IMR-90 (cell line): ENCODE measurements around the gene EGF. TPM values are rescaled to one million over a fixed set of nuclear protein-coding genes. Genes with fewer than 3 reads are reported as not detected.

Experiments used
- ATAC-seq: fragments of 200-7000 bp; cut with Tn5 transposase; 2 replicates; pipeline ENCODE4 v1.9.1; 2020; ENCODE audit warnings: low read depth, mild to moderate bottlenecking, moderate library complexity
- BruUV-seq: library from RNA; stranded (reverse); fragments of 400-500 nt; replicated peaks from 2 replicates; lab custom pipeline; 2021; lab: Mats Ljungman, UMichigan
- CTCF ChIA-PET: fragments of 300-600 bp; formaldehyde crosslinking; extraction: SDS; loops from one replicate; lab custom pipeline; 2021; ENCODE audit warnings: antibody characterized with exemption; lab: Yijun Ruan, JAX
- POLR2A ChIA-PET: fragments of 300-600 bp; sonication (Branson Sonifier 250); formaldehyde crosslinking; loops from one replicate; lab custom pipeline; 2022; ENCODE audit warnings: antibody characterized with exemption; ENCODE audit not compliant: unreplicated experiment; lab: Charles Lee
- DNase-seq: peaks from one replicate; pipeline ENCODE4 v3.0.0; 2013
- H2AFZ ChIP-seq: replicated peaks from 2 replicates; pipeline ENCODE3; 2013; ENCODE audit warnings: low read length, mild to moderate bottlenecking; ENCODE audit not compliant: poor library complexity
- H2AK5ac ChIP-seq: 2 replicates; pipeline ENCODE4 v1.6.1; 2013; ENCODE audit warnings: low read depth, low read length, inconsistent platforms
- H2AK9ac ChIP-seq: replicated peaks from 2 replicates; pipeline ENCODE3; 2013; ENCODE audit warnings: mild to moderate bottlenecking, low read depth, low read length, moderate library complexity; ENCODE audit not compliant: poor library complexity
- H2BK120ac ChIP-seq: 2 replicates; pipeline ENCODE4 v1.6.1; 2013; ENCODE audit warnings: low read depth, low read length, inconsistent platforms
- H2BK15ac ChIP-seq: 3 replicates; pipeline ENCODE4 v1.6.1; 2013; ENCODE audit warnings: low read depth, low read length, inconsistent platforms
- H2BK20ac ChIP-seq: 2 replicates; pipeline ENCODE4 v1.6.1; 2013; ENCODE audit warnings: low read depth, mild to moderate bottlenecking, inconsistent platforms, low read length, moderate library complexity
- H2BK5ac ChIP-seq: 2 replicates; pipeline ENCODE4 v1.6.1; 2013; ENCODE audit warnings: mild to moderate bottlenecking, low read depth, low read length, inconsistent platforms; ENCODE audit not compliant: poor library complexity, severe bottlenecking
- H3K14ac ChIP-seq: replicated peaks from 2 replicates; pipeline ENCODE4 v1.6.1; 2013; ENCODE audit warnings: low read depth, low read length, inconsistent platforms
- H3K18ac ChIP-seq: 2 replicates; pipeline ENCODE4 v1.6.1; 2013; ENCODE audit warnings: low read depth, low read length, control low read depth
- H3K23ac ChIP-seq: 2 replicates; pipeline ENCODE4 v1.6.1; 2013; ENCODE audit warnings: low read depth, low read length, inconsistent platforms
- H3K27ac ChIP-seq: 2 replicates; pipeline ENCODE4 v1.5.1; 2013; ENCODE audit warnings: mild to moderate bottlenecking, control low read depth, low read length; ENCODE audit not compliant: insufficient read depth
- H3K27me3 ChIP-seq: 2 replicates; pipeline ENCODE4 v1.6.1; 2013; ENCODE audit warnings: low read length; ENCODE audit not compliant: control insufficient read depth, insufficient read depth
- H3K36me3 ChIP-seq: 2 replicates; pipeline ENCODE4 v1.6.1; 2013; ENCODE audit warnings: low read length, mixed read lengths; ENCODE audit not compliant: control insufficient read depth, insufficient read depth
- H3K4ac ChIP-seq: 2 replicates; pipeline ENCODE4 v1.6.1; 2013; ENCODE audit warnings: low read depth, low read length, inconsistent platforms
- H3K4me1 ChIP-seq: 2 replicates; pipeline ENCODE4 v1.6.1; 2013; ENCODE audit warnings: low read length, mixed read lengths; ENCODE audit not compliant: control insufficient read depth, insufficient read depth
- H3K4me2 ChIP-seq: 2 replicates; pipeline ENCODE4 v1.6.1; 2013; ENCODE audit warnings: low read depth, mild to moderate bottlenecking, control low read depth, low read length, moderate library complexity
- H3K4me3 ChIP-seq: 2 replicates; pipeline ENCODE4 v1.5.1; 2013; ENCODE audit warnings: low read depth, mild to moderate bottlenecking, control low read depth, low read length, moderate library complexity; ENCODE audit not compliant: insufficient read depth
- H3K56ac ChIP-seq: 2 replicates; pipeline ENCODE4 v1.6.1; 2013; ENCODE audit warnings: low read length, inconsistent platforms; ENCODE audit not compliant: insufficient read depth; ENCODE audit errors: extremely low read depth
- H3K79me1 ChIP-seq, 2 experiments: 2 replicates each; pipeline ENCODE4 v1.6.1; 2013; ENCODE audit warnings: low read length in 2 of 2, inconsistent platforms in 1 of 2, low read depth in 1 of 2
- H3K9ac ChIP-seq: 2 replicates; pipeline ENCODE4 v1.6.1; 2013; ENCODE audit warnings: low read depth, low read length, control low read depth
- H3K9me1 ChIP-seq: 2 replicates; pipeline ENCODE4 v1.6.1; 2013; ENCODE audit warnings: low read length, inconsistent platforms; ENCODE audit not compliant: insufficient read depth
- H3K9me3 ChIP-seq: 2 replicates; pipeline ENCODE4 v1.6.1; 2013; ENCODE audit warnings: low read length; ENCODE audit not compliant: control insufficient read depth, insufficient read depth
- H4K20me1 ChIP-seq: 2 replicates; pipeline ENCODE4 v1.6.1; 2013; ENCODE audit warnings: low read length, inconsistent platforms; ENCODE audit not compliant: insufficient read depth
- H4K5ac ChIP-seq: 2 replicates; pipeline ENCODE4 v1.6.1; 2013; ENCODE audit warnings: mild to moderate bottlenecking, low read depth, low read length, control low read depth
- H4K8ac ChIP-seq, 2 experiments: 2 replicates each; pipeline ENCODE4 v1.6.1; 2013; ENCODE audit warnings: low read depth in 2 of 2, low read length in 2 of 2, control low read depth in 1 of 2, inconsistent platforms in 1 of 2
- H4K91ac ChIP-seq: 2 replicates; pipeline ENCODE4 v1.6.1; 2013; ENCODE audit warnings: low read depth, low read length, inconsistent platforms; ENCODE audit not compliant: insufficient read depth
- BHLHE40 ChIP-seq: fragments of 150-350 bp; IDR thresholded peaks from 2 replicates; pipeline ENCODE4 v1.6.1; 2016; ENCODE audit warnings: mild to moderate bottlenecking, low read depth, low read length
- CEBPB ChIP-seq: IDR thresholded peaks from 2 replicates; pipeline ENCODE4 v1.6.1; 2012; ENCODE audit warnings: low read depth, low read length, improper control_type of control experiment
- CHD1 ChIP-seq: IDR thresholded peaks from 2 replicates; pipeline ENCODE4 v1.6.1; 2012; ENCODE audit warnings: low read depth, low read length, improper control_type of control experiment
- CTCF ChIP-seq: conservative IDR thresholded peaks from 2 replicates; pipeline ENCODE4 v1.5.1; 2012; ENCODE audit warnings: mild to moderate bottlenecking, low read depth, low read length, improper control_type of control experiment
- ELK1 ChIP-seq: fragments of 150-350 bp; IDR thresholded peaks from 2 replicates; pipeline ENCODE4 v1.6.1; 2016; ENCODE audit warnings: low read depth, mild to moderate bottlenecking, low read length, moderate library complexity, borderline replicate concordance
- FOS ChIP-seq: fragments of 150-350 bp; IDR thresholded peaks from 2 replicates; pipeline ENCODE4 v1.6.1; 2016; ENCODE audit warnings: low read depth, low read length
- MAFK ChIP-seq: IDR thresholded peaks from 2 replicates; pipeline ENCODE4 v1.6.1; 2012; ENCODE audit warnings: low read depth, low read length, improper control_type of control experiment
- MAZ ChIP-seq: IDR thresholded peaks from 2 replicates; pipeline ENCODE4 v1.6.1; 2012; ENCODE audit warnings: low read depth, mild to moderate bottlenecking, low read length, improper control_type of control experiment, moderate library complexity, borderline replicate concordance
- MXI1 ChIP-seq: IDR thresholded peaks from 2 replicates; pipeline ENCODE4 v1.6.1; 2012; ENCODE audit warnings: low read depth, mild to moderate bottlenecking, low read length, moderate library complexity, borderline replicate concordance
- NFE2L2 ChIP-seq: fragments of 150-350 bp; IDR thresholded peaks from 2 replicates; pipeline ENCODE4 v1.6.1; 2016; ENCODE audit warnings: low read depth, mild to moderate bottlenecking, low read length
- POLR2A ChIP-seq: IDR thresholded peaks from 2 replicates; pipeline ENCODE4 v1.6.1; 2012; ENCODE audit warnings: mild to moderate bottlenecking, low read depth, low read length
- RAD21 ChIP-seq: IDR thresholded peaks from 2 replicates; pipeline ENCODE4 v1.6.1; 2012; ENCODE audit warnings: low read length, improper control_type of control experiment
- RCOR1 ChIP-seq: IDR thresholded peaks from 2 replicates; pipeline ENCODE4 v1.6.1; 2012; ENCODE audit warnings: mild to moderate bottlenecking, low read length, improper control_type of control experiment; ENCODE audit not compliant: insufficient replicate concordance
- RFX5 ChIP-seq: IDR thresholded peaks from 2 replicates; pipeline ENCODE4 v1.8.0; 2012; ENCODE audit warnings: low read depth, mild to moderate bottlenecking, low read length, moderate library complexity
- SMC3 ChIP-seq: fragments of 150-350 bp; IDR thresholded peaks from 2 replicates; pipeline ENCODE4 v1.6.1; 2016; ENCODE audit warnings: low read depth, mild to moderate bottlenecking, antibody characterized with exemption, low read length, moderate library complexity
- USF2 ChIP-seq: fragments of 150-350 bp; IDR thresholded peaks from 2 replicates; pipeline ENCODE4 v1.6.1; 2017; ENCODE audit warnings: mild to moderate bottlenecking, antibody characterized with exemption, low read length, low read depth
- WGBS, 2 experiments: methylation state at CpG; one replicate each; pipeline versions ENCODE4 v1.1.5 to v1.1.7; 2013; ENCODE audit warnings: missing lambda C conversion rate in 2 of 2; ENCODE audit not compliant: insufficient read length in 1 of 2; ENCODE audit errors: extremely low coverage in 2 of 2; 5-methylcytosine and 5-hydroxymethylcytosine counted together
- dilution Hi-C: fragments of 300-500 bp; cut with HindIII; formaldehyde crosslinking; loops from one replicate; pipeline ENCODE4 v1.14.3; 2018; ENCODE audit warnings: low sequenced_read_pairs; ENCODE audit not compliant: unreplicated experiment
- in situ Hi-C: fragments of 300-500 bp; cut with MboI; formaldehyde crosslinking; loops from 3 replicates; pipeline ENCODE4 v1.14.3; 2019; ENCODE audit warnings: low sequenced_read_pairs, inconsistent platforms, mixed read lengths
- intact Hi-C: fragments of 100-400 bp; cut with micrococcal nuclease; formaldehyde crosslinking; loops from 2 replicates; pipeline ENCODE4 v1.10.0; 2022
- polyA plus RNA-seq, 3 experiments: library from polyadenylated mRNA; depleted of rRNA; stranded (reverse); fragments of >200 nt; gene quantifications; 2 replicates each; pipeline ENCODE4 v1.2.3, GENCODE V29; 2012; ENCODE audit warnings: low replicate concordance in 1 of 3
- total RNA-seq: library from RNA; depleted of rRNA; stranded (reverse); fragments of >200 nt; gene quantifications from 2 replicates; pipeline ENCODE4 v1.2.3, GENCODE V29; 2012

Gene EGF
- total and polyA plus RNA-seq, 2 of the 4 experiments (the other 2 are of a cell fraction), result 1.7 to 2.2 TPM

- no peaks in the 10 kb centered on the region; the same call in 1 of the 2 replicates for H3K27me3 ChIP-seq
- no peak overlapping the region for H2AK5ac ChIP-seq
- no peaks in the 10 kb centered on the region for H3K9me3 ChIP-seq
- H3K4me3 ChIP-seq, result no peak overlapping the region
- ATAC-seq (peak; percentile 92), DNase-seq (peak; percentile 14)
- H4K91ac ChIP-seq, result no peak overlapping the region
- H3K14ac ChIP-seq, result no peak overlapping the region
- dilution Hi-C loops (no loop called here), in situ Hi-C loops (loop anchor here (25.0 kb wide), 1 partner anchor 292 kb away; no protein-coding TSS in a partner anchor), intact Hi-C loops (no loop called here)
- H3K4me2 ChIP-seq, result no peak overlapping the region
- no peak overlapping the region for H2BK20ac ChIP-seq
- ChIA-PET CTCF (interaction anchor here (0.7 to 1.0 kb wide), 5 partner anchors 14 to 489 kb away, joined by 3 to 5 read pairs (median 3); no protein-coding TSS in a partner anchor), POLR2A (no interaction called here)
- no peak overlapping the region for H3K27ac ChIP-seq
- H4K5ac ChIP-seq, result no peak overlapping the region
- no peak overlapping the region for H3K56ac ChIP-seq
- no peak overlapping the region for H2BK120ac ChIP-seq
- no peak overlapping the region for H2AFZ ChIP-seq
- H4K8ac ChIP-seq, result no peak overlapping the region
- no peak overlapping the region for H2AK9ac ChIP-seq
- no peaks in the 10 kb centered on the region for H4K20me1 ChIP-seq
- H3K23ac ChIP-seq, result no peak overlapping the region
- no peak for TF ChIP-seq RCOR1
- no peak for TF ChIP-seq MXI1
- TF ChIP-seq CTCF, result no peak
- TF ChIP-seq ELK1, result no peak
- no peak for TF ChIP-seq NFE2L2
- TF ChIP-seq FOS, result no peak
- no peak for TF ChIP-seq CHD1
- TF ChIP-seq USF2, result no peak
- no peak for TF ChIP-seq RAD21
- no peak for TF ChIP-seq SMC3
- no peak for TF ChIP-seq POLR2A
- no peak for TF ChIP-seq BHLHE40
- TF ChIP-seq MAFK, result no peak
- TF ChIP-seq RFX5, result no peak
- no peak for TF ChIP-seq CEBPB
- no peak for TF ChIP-seq MAZ
- no peak overlapping the region for H3K9ac ChIP-seq
- H2BK5ac ChIP-seq, result no peak overlapping the region
- no TSS peak for BruUV-seq
- H3K9me1 ChIP-seq, result no peaks in the 10 kb centered on the region
- no CpG with 5 or more reads among the region's 5 CpGs for WGBS, 2 experiments
- H3K4me1 ChIP-seq, result no peaks in the 10 kb centered on the region
- H3K4ac ChIP-seq, result no peak overlapping the region
- no peaks in the 10 kb centered on the region for H3K79me1 ChIP-seq
- H3K18ac ChIP-seq, result no peak overlapping the region
- no peak overlapping the region for H2BK15ac ChIP-seq
- no peaks in the 10 kb centered on the region for H3K36me3 ChIP-seq
Measured at GRCh38 chr4:110020139-110020538, 107.5 kb downstream of the EGF start.
